Measurements from ENCODE around the gene SLC18B1. TPM values are rescaled to one million over a fixed set of nuclear protein-coding genes. Genes with fewer than 3 reads are reported as not detected.
A peak's percentile ranks its signal among the peaks of the same experiment; 100 is the strongest.

SLC18B1 gene
- polyA plus RNA-seq, 2 of the 4 experiments (the other 2 are of a cell fraction) = 4.5 to 17.4 TPM

DNA sequence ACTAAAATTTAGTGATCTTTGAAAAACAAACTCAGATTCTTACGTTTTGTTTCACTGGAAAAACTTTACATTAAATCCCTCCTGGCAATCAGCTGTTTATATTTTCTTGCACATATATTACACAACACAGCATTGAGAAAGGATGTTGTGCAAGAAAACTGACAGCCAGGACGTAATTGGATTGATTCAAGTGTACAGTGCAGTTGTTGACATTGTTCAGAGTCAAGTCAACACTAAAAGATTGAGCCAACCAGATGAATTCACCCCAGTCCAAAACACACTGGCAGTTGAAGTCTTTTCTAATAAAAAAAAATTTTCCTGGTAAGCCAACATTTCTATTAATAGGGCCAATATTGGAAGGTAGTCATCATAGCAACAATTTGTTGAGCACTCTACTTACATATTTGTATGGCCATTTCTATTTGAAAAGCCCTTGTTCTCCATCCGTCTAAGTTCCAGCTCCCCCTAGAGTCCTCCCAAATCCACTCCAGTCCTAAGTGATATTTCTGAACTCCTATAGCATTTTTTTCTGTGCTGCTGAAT lies 63.7 kb downstream of the SLC18B1 start (continued):
- TF ChIP-seq KDM5A (IDR thresholded peaks at IDR 0.05) = no peak
- no peak for TF ChIP-seq MAX (IDR thresholded peaks at IDR 0.05)
- TF ChIP-seq BHLHE40 (IDR thresholded peaks at IDR 0.05; ENCODE audit: low read depth, low read length) = no peak
- TF ChIP-seq, protein P1, sequence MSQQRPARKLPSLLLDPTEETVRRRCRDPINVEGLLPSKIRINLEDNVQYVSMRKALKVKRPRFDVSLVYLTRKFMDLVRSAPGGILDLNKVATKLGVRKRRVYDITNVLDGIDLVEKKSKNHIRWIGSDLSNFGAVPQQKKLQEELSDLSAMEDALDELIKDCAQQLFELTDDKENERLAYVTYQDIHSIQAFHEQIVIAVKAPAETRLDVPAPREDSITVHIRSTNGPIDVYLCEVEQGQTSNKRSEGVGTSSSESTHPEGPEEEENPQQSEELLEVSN (IDR thresholded peaks at IDR 0.05; ENCODE audit: borderline replicate concordance, low read depth) = no peak
- TF ChIP-seq ZSCAN20 (CRISPR knock-in tag; IDR thresholded peaks at IDR 0.05) = no peak
- TF ChIP-seq RFX5 (IDR thresholded peaks at IDR 0.05) = no peak
- TF ChIP-seq CBX8 (IDR thresholded peaks at IDR 0.05) = no peak
- TF ChIP-seq PHF8 (IDR thresholded peaks at IDR 0.05; ENCODE audit: borderline replicate concordance, low read depth) = no peak
- no peak for TF ChIP-seq FOXS1 (CRISPR knock-in tag; IDR thresholded peaks at IDR 0.05)
- TF ChIP-seq GATA3 (IDR thresholded peaks at IDR 0.05; ENCODE audit: borderline replicate concordance) = no peak
- TF ChIP-seq CEBPB (IDR thresholded peaks at IDR 0.05) = peak; percentile 79 to 93
- no peak for TF ChIP-seq MAFK (IDR thresholded peaks at IDR 0.05; ENCODE audit: partially characterized antibody)
- TF ChIP-seq, protein P2, sequence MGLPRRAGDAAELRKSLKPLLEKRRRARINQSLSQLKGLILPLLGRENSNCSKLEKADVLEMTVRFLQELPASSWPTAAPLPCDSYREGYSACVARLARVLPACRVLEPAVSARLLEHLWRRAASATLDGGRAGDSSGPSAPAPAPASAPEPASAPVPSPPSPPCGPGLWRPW (IDR thresholded peaks at IDR 0.05) = peak; percentile 91
- TF ChIP-seq ZC3H11A (IDR thresholded peaks at IDR 0.05) = no peak
- TF ChIP-seq, protein P3, sequence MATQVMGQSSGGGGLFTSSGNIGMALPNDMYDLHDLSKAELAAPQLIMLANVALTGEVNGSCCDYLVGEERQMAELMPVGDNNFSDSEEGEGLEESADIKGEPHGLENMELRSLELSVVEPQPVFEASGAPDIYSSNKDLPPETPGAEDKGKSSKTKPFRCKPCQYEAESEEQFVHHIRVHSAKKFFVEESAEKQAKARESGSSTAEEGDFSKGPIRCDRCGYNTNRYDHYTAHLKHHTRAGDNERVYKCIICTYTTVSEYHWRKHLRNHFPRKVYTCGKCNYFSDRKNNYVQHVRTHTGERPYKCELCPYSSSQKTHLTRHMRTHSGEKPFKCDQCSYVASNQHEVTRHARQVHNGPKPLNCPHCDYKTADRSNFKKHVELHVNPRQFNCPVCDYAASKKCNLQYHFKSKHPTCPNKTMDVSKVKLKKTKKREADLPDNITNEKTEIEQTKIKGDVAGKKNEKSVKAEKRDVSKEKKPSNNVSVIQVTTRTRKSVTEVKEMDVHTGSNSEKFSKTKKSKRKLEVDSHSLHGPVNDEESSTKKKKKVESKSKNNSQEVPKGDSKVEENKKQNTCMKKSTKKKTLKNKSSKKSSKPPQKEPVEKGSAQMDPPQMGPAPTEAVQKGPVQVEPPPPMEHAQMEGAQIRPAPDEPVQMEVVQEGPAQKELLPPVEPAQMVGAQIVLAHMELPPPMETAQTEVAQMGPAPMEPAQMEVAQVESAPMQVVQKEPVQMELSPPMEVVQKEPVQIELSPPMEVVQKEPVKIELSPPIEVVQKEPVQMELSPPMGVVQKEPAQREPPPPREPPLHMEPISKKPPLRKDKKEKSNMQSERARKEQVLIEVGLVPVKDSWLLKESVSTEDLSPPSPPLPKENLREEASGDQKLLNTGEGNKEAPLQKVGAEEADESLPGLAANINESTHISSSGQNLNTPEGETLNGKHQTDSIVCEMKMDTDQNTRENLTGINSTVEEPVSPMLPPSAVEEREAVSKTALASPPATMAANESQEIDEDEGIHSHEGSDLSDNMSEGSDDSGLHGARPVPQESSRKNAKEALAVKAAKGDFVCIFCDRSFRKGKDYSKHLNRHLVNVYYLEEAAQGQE (IDR thresholded peaks at IDR 0.05) = no peak
- TF ChIP-seq HOXB5 (CRISPR knock-in tag; IDR thresholded peaks at IDR 0.05) = no peak
- TF ChIP-seq, protein P4, sequence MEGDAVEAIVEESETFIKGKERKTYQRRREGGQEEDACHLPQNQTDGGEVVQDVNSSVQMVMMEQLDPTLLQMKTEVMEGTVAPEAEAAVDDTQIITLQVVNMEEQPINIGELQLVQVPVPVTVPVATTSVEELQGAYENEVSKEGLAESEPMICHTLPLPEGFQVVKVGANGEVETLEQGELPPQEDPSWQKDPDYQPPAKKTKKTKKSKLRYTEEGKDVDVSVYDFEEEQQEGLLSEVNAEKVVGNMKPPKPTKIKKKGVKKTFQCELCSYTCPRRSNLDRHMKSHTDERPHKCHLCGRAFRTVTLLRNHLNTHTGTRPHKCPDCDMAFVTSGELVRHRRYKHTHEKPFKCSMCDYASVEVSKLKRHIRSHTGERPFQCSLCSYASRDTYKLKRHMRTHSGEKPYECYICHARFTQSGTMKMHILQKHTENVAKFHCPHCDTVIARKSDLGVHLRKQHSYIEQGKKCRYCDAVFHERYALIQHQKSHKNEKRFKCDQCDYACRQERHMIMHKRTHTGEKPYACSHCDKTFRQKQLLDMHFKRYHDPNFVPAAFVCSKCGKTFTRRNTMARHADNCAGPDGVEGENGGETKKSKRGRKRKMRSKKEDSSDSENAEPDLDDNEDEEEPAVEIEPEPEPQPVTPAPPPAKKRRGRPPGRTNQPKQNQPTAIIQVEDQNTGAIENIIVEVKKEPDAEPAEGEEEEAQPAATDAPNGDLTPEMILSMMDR (IDR thresholded peaks at IDR 0.05) = peak; percentile 30; the same call in 2 of the 3 replicates

DNA sequence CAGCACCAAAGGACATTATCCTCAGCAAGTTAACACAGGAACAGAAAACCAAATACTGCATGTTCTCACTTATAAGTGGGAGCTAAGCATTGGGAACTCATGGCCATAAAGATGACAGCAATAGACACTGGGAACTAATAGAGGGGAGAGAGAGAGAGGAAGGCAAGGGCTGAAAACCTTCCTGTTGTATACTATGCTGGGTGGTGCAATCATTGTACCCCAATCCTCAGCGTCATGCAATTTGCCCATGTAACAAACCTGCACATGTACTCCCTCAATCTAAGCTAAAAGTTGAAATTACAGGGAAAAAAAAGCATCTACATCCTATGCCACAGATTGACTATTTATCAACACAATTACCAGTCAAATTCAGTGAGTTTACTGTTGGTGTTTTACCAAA lies 64.6 kb downstream of the SLC18B1 start:
- ChIA-PET CTCF (no interaction called here), POLR2A (no interaction called here)
- FAIRE-seq = no peak
- H3K9me3 ChIP-seq = no peaks in the 10 kb centered on the region
- no peak overlapping the region for H3K4me2 ChIP-seq
- no peak overlapping the region for H3K27ac ChIP-seq
- H3K4me3 ChIP-seq = no peak overlapping the region
- 90% methylated on average over 1 of the region's 1 CpG for WGBS (ENCODE audit: missing lambda C conversion rate)
- ATAC-seq = no peak
- DNase-seq (ENCODE audit: low read depth in 1 of 2, low spot score in 1 of 2) = no peak
- TF ChIP-seq SMC3 (IDR thresholded peaks at IDR 0.05) (no peak), CHD4 (IDR thresholded peaks at IDR 0.05; ENCODE audit: borderline replicate concordance) (no peak), MAZ (IDR thresholded peaks at IDR 0.05; ENCODE audit: borderline replicate concordance, low read depth, low read length) (no peak), RCOR1 (IDR thresholded peaks at IDR 0.05; ENCODE audit: low read depth, low read length) (no peak)
- peaks cover 30% of the 10 kb centered on the region for H3K4me1 ChIP-seq

All from A549 (cell line).